ENCODE data around the gene CLDN9.

CLDN9 gene

DNA sequence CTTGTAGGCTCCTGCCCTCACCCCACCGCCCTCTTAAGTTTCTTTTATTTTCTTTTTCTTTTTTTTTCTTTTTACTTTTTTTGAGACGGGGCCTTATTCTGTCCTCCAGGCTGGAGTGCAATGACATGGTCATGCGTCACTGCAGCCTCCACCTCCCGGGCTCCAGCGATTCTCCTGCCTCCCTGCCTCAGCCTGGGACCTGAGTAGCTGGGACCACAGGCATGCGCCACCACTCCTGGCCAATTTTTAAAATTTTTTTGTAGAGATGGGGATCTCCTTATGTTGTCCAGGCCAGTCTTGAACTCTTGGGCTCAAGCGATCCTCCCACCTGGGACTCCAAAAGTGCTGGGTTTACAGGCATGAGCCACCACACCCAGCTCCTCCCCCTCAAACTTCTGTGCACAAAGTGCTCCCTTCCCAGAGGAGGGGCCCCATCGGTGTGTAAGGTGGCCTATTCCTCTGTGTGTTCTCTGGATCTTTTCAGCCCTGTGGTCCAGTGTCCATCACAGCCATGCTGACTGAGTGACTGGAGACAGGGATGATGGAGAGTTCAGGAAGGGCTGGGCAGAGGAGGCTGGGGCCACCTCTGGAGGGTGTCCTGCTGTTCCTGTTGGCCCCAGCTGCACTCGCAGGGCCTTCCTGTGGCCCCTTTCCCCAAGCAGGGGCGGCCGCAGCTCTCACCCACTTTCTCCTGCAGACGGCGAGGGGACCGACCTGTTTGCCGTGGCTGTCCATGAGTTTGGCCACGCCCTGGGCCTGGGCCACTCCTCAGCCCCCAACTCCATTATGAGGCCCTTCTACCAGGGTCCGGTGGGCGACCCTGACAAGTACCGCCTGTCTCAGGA lies 43.8 kb downstream of the CLDN9 start:
- no peak for DNase-seq (ENCODE audit: low spot score)

DNA sequence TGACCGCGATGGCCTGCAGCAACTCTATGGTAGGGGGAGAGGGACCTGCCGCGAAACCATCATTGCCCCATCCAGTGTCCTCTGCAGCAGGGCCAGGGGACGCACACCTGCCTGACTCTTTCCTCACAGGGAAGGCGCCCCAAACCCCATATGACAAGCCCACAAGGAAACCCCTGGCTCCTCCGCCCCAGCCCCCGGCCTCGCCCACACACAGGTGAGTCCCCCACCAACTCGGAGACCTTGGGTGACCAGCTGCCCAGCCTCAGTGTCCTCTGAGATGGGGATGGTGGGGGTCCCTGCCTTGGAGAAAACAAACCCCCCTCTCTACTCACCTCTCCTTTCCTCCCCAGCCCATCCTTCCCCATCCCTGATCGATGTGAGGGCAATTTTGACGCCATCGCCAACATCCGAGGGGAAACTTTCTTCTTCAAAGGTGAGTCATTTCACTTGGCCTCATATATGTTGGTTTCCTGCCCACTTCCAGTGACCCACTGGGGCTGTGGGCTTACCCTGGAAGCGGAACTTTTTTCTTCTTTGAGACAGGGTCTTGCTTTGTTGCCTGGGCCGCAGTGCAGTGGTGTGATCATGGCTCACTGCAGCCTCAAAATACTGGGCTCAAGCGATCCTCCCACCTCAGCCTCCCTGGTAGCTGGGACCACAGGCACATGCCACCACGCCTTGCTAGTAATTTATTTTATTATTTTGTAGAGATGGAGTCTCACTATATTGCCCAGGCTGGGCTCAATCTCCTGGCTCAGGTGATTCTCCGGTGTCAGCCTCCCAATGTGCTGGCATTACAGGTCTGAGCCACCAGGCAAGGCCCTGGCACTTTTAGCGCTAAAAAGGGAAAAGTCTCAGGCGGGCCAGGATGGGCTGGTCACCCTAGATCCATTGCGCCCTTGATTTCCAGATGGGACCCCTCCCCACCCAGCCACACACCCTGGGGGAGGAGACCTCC lies 44.7 kb downstream of the CLDN9 start:
- no peak for DNase-seq (ENCODE audit: low spot score)

DNA sequence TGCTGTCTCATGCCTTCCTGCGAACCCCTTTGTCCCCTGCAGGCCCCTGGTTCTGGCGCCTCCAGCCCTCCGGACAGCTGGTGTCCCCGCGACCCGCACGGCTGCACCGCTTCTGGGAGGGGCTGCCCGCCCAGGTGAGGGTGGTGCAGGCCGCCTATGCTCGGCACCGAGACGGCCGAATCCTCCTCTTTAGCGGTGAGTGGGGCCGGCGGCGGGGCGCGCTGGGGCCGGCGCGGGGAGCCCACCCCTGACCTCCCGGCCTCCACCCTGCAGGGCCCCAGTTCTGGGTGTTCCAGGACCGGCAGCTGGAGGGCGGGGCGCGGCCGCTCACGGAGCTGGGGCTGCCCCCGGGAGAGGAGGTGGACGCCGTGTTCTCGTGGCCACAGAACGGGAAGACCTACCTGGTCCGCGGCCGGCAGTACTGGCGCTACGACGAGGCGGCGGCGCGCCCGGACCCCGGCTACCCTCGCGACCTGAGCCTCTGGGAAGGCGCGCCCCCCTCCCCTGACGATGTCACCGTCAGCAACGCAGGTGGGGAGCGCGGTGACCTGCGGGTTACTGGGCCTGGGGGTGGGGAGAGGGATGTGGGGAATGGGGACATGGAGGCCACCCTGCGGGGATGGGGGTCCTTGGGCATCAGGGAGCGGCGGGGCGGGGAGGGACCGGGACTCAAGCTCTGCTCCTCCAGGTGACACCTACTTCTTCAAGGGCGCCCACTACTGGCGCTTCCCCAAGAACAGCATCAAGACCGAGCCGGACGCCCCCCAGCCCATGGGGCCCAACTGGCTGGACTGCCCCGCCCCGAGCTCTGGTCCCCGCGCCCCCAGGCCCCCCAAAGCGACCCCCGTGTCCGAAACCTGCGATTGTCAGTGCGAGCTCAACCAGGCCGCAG lies 45.7 kb downstream of the CLDN9 start:
- peak; percentile 66 for DNase-seq (ENCODE audit: low spot score)

GRCh38 chr16:3059041-3059722 lies 46.5 kb downstream of the CLDN9 start:
- DNase-seq (ENCODE audit: low spot score): peak; percentile 77

- DNase-seq (ENCODE audit: low spot score): no peak
Observed at GRCh38 chr16:3059723-3060242, 47.1 kb downstream of the CLDN9 start.

GRCh38 chr16:3060339-3061127 lies 47.8 kb downstream of the CLDN9 start:
- no peak for DNase-seq (ENCODE audit: low spot score)

DNA sequence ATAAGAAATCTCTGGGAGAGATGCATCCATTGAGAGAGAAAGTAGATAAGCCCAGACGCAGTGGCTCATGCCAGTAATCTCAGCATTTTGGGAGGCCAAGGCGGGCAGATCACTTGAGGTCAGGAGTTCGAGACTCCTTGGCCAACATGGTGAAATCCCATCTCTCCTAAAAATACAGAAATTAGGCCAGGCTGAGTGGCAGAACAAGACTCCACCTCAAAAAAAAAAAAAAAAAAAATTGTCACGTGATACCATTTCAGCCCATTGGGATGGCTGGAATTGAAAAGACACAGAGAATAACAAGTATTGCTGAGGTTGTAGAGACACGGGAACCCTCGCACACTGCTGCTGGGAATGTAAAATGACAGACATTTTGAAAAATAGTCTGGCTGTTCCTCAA lies 49.8 kb downstream of the CLDN9 start:
- no peak for DNase-seq (ENCODE audit: low spot score)

- no peak for DNase-seq (ENCODE audit: low spot score)
Observed at GRCh38 chr16:3063625-3064386, 51.1 kb downstream of the CLDN9 start.

All from cerebellar cortex (tissue), 1 donor.